Measurements from ENCODE around the gene TSPAN31.

The TSPAN31 gene

DNA sequence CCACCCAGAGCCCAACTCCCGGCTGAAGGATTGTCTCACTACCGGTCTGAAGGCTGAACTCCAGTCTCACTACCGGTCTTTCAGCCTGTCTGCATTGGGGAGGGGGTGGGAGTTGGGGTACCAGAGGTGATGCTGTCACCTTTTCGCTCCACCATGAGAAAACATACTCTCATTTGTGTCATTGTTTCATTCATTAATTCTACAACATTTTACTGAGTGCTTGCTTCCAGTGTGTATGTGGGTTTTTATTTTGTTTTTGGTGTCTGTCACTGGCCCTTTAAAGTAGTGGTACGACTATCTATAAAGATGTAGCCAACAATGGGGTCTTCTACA, 7.8 kb downstream of the TSPAN31 start:
- DNase-seq (ENCODE audit: low read depth), result no peak

GRCh38 chr12:57753756-57754337, 9.0 kb downstream of the TSPAN31 start:
- no peak for DNase-seq (ENCODE audit: low read depth)

DNA sequence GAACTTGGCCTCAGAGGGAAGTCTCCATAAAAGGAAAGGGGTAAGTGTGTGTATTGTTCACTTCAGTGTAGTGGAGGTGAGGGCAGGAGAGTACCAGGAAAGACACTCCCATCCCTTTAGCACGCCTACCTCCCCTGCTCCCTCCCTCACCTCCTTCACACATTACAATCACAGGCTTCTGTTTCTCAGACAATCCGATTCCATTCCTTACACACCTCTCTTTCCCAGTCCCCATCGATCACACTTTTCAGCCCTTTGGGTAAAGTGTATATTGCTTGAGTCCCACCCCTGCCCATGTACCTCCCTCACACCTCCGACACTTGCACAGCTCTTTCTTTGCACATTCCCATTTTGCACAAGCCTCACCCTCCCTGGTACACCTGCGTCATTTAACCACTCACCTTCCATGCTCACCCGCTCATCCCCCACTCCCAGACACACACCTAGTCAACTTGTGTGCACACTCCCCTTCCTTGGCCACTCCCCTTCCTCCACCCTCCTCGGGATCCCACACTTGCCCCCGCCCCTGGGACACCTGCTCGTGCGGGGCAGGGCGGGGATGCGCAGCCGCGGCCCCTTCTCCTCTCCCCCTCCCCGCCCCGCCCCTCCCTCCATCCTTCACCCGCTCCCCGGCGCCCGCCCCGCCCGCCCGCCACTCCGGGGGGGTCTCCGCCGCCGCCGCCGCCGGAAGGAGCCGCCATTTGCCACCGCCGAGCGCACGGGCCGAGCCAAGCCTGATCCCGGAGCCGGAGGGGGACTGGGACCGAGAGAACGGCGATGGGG, 9.8 kb downstream of the TSPAN31 start, which contains the start of gene MARCHF9:
MARCHF9 (plus strand) TSS at position 693 of the 783 bp plus-strand sequence. CDS start 426 bp downstream, outside the sequence.
- peak; percentile 83 for DNase-seq (ENCODE audit: low read depth)

GRCh38 chr12:57755194-57755453, 10.3 kb downstream of the TSPAN31 start:
- no peak for DNase-seq (ENCODE audit: low read depth)

DNA sequence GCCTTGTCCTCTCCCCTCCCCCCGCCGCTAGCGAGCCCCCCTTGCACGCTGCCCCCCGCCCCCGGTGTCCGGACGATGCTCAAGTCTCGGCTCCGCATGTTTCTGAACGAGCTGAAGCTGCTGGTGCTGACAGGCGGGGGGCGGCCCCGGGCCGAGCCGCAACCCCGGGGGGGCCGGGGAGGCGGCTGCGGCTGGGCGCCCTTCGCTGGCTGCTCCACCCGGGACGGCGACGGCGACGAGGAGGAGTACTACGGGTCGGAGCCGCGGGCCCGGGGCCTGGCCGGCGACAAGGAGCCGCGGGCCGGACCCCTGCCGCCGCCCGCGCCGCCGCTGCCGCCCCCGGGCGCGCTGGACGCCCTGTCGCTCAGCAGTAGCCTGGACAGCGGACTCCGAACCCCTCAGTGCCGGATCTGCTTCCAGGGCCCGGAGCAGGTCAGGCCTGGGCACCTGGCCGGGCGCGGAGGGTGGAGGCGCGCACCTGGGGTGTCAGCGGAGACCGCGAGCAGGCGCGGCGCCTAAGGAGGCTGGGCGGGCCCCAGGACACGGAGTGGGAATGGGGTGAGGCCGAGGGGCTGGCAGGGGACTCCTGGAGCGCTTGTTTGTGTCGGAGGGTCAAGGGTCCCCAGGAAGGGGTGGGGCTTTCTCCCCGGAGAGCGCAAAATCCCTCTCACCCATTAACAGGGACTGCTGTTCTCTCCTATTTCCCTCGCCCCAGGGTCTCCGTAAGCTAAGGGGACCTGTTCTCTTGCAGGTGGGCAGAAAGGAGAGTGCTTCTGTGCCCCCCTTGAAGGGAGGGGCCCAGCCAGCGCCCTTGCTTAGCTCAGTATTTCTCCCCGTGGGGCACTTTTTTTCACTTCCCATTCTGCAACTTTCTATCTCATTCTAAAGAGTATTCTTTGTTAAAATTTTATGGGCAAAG, 10.9 kb downstream of the TSPAN31 start:
- DNase-seq (ENCODE audit: low read depth), result peak; percentile 27

- peak; percentile 58 for DNase-seq (ENCODE audit: low read depth)
Measured at GRCh38 chr12:57756406-57757341, 11.8 kb downstream of the TSPAN31 start.

DNA sequence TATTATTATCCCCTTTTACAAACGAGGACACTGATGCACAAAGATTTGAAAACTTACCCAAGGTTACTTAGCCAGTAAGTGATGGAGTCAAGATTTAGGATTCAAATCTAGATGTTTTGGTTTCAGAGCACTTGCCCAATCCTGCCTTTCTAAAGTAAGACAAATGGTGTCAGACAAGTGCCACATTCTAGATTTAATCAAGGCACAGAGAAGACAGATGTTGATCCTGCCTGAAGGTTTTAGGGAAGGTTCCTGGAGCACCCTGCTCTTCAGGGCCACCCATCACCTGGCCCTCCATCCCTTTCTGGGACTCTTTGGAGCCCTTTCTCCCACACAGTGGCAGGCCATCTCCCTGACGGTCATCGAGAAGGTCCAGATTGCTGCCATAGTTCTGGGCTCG, 12.9 kb downstream of the TSPAN31 start:
- DNase-seq (ENCODE audit: low read depth), result no peak

GRCh38 chr12:57758552-57759359, 13.9 kb downstream of the TSPAN31 start:
- no peak for DNase-seq (ENCODE audit: low read depth)

- DNase-seq (ENCODE audit: low read depth), result no peak
Measured at GRCh38 chr12:57759360-57759980, 14.6 kb downstream of the TSPAN31 start.

DNA sequence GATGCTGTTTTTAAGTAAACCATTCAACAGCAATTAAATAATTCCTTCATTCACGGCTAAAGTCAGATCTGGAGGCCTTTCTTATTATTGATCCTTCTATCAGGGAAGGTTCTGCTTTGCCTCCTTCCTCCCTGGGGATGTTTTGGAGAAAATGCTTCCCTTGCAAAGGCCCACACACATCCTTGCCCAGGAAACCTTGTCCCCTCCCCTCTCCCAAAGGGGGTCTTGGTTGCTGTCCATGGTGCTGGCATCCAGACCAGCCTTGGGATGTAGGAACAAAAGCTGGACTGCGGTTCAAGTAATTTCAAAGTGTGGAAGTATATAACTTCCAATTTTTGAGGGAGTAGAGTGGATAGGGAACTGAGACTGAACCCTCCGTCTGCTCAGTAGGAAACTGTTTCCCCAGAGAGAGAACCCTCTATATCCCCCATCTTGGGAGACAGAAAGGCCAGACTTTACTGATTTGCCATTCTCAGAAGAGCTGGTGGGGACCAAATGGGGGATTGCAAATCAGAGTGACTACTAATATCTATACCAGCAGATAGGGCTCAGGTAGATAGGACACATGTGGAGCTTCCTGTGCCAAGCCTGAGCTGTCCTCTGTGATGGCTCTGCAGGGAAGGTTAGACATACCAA, 15.6 kb downstream of the TSPAN31 start:
- no peak for DNase-seq (ENCODE audit: low read depth)

DNA sequence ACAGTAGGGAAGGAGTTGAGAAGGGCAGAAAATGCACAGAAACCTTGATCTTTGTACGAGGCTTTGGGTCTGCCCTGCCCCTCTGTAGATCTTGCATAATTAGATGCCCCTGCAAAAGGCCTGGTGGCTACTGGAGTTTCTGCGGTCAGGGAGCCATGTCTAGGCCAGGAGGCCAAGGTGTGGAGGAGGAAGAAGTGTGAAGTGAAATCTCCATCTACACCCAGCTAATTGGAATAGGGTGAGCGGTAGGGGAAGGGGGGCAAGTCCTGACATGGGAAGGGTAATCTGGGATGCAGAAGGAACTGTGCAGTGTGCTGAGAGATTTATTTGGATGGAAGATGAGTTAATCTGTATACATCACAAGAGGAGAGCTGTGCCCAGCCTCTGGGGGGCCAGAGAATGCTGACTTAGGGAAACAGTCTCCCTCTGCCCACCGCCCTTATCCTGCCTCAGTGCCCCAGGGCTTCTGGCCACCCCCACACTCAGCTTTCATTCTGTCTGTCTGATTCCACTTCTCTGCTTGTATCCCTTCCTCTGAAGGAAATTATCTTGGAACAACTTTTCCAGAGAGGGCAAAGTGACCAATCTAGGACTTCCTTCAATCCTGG, 16.7 kb downstream of the TSPAN31 start:
- DNase-seq (ENCODE audit: low read depth), result no peak

DNA sequence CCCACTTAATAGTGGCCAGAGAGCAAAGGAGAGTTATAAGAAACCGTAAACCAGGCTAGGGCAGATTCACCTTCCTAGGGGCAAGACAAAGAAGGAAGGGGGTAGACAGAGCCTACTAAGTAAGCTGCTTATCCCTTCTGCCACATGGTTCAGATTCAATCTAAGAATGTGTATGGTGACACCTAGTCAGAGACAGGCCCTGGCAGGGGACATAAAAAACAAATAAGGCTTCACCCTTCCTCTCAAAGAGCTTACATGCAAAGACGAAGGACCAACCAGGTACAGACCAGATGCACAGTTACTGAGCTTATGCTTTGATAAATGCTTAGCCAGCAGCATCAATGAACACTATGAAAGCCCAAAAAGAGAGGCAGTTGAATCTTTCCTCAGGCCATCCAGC, 17.6 kb downstream of the TSPAN31 start:
- DNase-seq (ENCODE audit: low read depth), result no peak

DNA sequence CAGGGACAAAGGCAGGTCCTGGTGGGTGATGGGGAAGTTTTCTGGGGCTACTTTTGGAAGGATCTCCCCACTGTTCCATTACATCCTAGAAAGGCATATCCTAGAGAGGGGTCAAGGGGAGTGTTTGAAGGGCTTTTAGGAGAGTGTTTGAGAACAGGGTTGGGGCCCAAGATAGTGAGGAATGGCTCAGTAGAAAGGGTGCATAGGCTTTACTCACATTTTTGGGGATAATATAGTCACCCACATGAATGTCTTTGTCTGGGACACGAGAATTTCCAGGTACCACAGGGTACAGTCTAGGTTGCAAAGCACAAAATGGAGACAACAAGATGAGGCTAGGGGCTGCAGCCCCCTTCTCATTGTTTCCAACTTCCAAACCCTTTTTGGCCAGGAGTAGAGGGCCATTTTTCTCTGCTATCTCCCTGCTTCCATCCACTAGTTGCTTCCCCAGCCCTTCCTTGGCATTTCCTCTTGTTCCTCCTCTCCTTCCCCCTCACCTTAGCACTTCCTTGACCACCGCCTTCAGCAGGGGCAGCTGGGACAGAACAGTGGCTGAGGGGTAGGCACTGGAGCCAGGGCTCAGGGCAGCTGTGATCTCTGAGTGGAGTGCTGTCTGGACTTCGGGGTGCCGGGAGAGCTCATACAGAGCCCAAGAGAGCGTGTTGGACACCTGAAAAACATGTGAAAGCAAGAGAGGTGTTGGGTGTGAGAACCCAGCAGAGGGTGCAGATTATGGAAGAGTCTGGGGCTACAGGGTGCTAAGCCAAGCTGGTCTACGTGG, 19.2 kb downstream of the TSPAN31 start:
- no peak for DNase-seq (ENCODE audit: low read depth)

DNA sequence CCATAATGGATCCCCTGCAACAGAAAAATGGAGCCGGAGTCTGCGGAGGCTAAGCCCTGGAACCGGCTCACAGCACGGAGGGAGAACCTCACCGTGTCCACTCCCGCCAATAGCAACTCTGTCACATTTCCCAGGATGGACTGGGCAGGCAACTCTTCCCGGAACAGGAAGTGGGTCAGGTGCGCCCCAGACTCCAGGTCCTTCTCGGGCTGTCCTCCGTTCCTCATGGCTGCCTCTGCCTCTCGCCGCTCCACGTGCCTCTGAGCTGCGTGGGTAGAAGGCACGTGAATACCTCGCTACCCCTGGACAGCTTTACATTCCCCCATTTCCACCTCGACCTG, 19.8 kb downstream of the TSPAN31 start:
- no peak for DNase-seq (ENCODE audit: low read depth)

DNA sequence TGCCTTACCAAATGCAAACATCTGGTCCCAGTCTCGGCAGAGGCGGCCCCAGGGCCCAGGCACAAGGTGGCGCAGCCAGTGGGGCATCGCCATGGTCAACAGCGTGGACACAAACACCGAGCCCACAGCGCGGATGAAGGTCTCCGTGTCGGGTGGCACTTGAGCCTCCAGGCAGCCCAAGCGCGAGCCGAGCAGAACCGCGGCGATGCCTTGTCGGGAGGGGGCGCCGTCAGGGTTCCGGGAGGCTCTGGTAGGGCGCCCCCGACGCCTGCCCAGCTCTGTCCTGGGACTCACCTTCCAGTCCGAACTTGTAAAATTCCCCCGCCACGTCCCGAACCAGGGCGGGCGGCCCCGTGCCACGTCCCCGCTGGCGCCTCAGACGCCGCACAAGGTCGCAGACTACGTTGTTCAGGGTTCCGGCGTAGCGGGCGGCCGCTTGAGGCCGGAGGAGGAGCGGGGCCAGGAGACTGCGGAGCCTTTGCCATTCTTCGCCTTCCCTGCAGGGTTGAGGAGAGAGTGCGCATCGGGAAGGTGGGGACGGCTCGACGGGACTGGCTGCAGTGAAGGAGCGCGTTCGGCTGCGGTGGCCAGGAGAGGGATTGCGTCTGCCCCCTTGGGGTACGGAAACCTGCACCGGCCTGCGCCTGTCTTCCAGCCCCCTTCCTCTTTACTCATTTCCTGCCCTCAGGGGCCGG, 20.3 kb downstream of the TSPAN31 start:
- DNase-seq (ENCODE audit: low read depth), result no peak

DNA sequence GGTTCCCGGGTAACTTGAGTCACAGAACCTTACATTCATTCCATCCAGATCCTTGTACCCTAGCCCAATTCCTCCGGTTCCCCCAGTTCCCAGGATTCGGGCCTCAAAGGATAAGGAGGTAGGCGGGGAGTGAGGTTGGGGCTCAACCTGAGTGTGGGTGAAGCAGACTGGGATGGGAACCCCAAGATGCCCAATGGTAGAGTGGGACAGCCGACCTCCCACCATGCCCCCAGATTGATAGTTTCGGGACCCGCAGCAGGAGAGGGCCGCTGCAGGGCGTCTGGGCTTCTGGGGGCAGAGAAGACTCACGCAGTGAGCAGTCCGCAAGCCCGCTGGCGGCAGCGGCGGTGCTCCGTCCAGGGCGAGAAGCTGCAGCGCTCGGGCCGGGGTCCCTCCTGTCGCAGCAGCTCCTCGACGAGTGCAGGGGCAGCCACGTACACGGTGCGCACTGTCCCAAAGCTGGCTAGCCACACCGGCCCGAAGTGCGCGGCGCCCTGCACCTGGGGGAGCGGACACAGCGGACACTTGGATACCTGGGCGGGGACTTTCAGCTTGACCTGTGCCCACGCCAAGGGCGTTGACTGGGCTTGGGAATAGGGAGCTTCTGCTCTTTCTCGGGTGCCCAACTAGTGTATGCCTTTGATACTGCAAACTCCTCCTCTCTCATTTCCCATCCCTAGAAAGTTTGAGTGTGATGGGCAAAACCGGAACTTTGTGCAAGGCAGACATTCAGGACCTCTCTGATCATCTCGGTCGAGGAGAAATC, 21.0 kb downstream of the TSPAN31 start:
- DNase-seq (ENCODE audit: low read depth), result no peak

All from T follicular helper cell (primary cell).